MCF 10A (cell line): Measurements from ENCODE around the gene UBL3. TPM values are rescaled to one million over a fixed set of nuclear protein-coding genes. Genes with fewer than 3 reads are reported as not detected.

ENCODE experiments used
- BruUV-seq: library from RNA; stranded (reverse); fragments of 400-500 nt; replicated peaks from 2 replicates; lab custom pipeline; 2021; lab: Mats Ljungman, UMichigan
- CTCF ChIA-PET: fragments of 300-600 bp; sonication (Branson Sonifier 250); formaldehyde crosslinking; extraction: SDS; loops from one replicate; lab custom pipeline; 2021; ENCODE audit warnings: antibody characterized with exemption, inconsistent platforms; lab: Yijun Ruan, JAX
- POLR2A ChIA-PET: fragments of 300-600, 350-650 bp; sonication (Branson Sonifier 250); formaldehyde crosslinking; extraction: SDS; loops from one replicate; lab custom pipeline; 2020; ENCODE audit warnings: antibody characterized with exemption, inconsistent platforms; lab: Yijun Ruan, JAX
- DNase-seq: peaks from one replicate; pipeline ENCODE4 v3.0.0-alpha.2; 2018; ENCODE audit not compliant: unreplicated experiment
- H3K27ac Mint-ChIP-seq: one replicate; pipeline ENCODE4 v1.8.0; 2022; ENCODE audit warnings: mild to moderate bottlenecking, low read depth, mixed read lengths; ENCODE audit not compliant: unreplicated experiment
- H3K27me3 Mint-ChIP-seq: one replicate; pipeline ENCODE4 v1.8.0; 2022; ENCODE audit warnings: mixed read lengths; ENCODE audit not compliant: insufficient read depth, unreplicated experiment
- H3K36me3 Mint-ChIP-seq: one replicate; pipeline ENCODE4 v1.8.0; 2022; ENCODE audit warnings: mild to moderate bottlenecking, moderate library complexity, mixed read lengths; ENCODE audit not compliant: insufficient read depth, unreplicated experiment
- H3K4me1 Mint-ChIP-seq: one replicate; pipeline ENCODE4 v1.8.0; 2022; ENCODE audit warnings: mixed read lengths; ENCODE audit not compliant: insufficient read depth, unreplicated experiment
- H3K4me3 Mint-ChIP-seq: one replicate; pipeline ENCODE4 v1.8.0; 2022; ENCODE audit warnings: mild to moderate bottlenecking, moderate library complexity, mixed read lengths; ENCODE audit not compliant: unreplicated experiment
- H3K9me3 Mint-ChIP-seq: one replicate; pipeline ENCODE4 v1.8.0; 2022; ENCODE audit warnings: mixed read lengths; ENCODE audit not compliant: unreplicated experiment
- CTCF ChIP-seq: fragments of 200-600 bp; IDR thresholded peaks from one replicate; pipeline ENCODE4 v1.8.0; 2022; ENCODE audit warnings: antibody characterized with exemption, mild to moderate bottlenecking; ENCODE audit not compliant: unreplicated experiment
- intact Hi-C: fragments of 100-400 bp; cut with micrococcal nuclease; formaldehyde crosslinking; loops from 2 replicates; pipeline ENCODE4 v1.14.1; 2022
- total RNA-seq: library from RNA; stranded (reverse); gene quantifications from 2 replicates; pipeline ENCODE4 v1.2.3, GENCODE V29; 2022

Gene UBL3
- total RNA-seq, 1 experiment from 2014 or later: 18.2 TPM

- DNase-seq: no peak
- H3K4me1 Mint-ChIP-seq: no peaks in the 10 kb centered on the region
- no peaks in the 10 kb centered on the region for H3K9me3 Mint-ChIP-seq
- H3K27me3 Mint-ChIP-seq: no peaks in the 10 kb centered on the region
- ChIA-PET POLR2A (interaction anchor here (0.8 to 1.2 kb wide), 2 partner anchors 13 to 43 kb away, joined by 3 read pairs; no protein-coding TSS in a partner anchor), CTCF (no interaction called here)
- H3K36me3 Mint-ChIP-seq: no peaks in the 10 kb centered on the region
- H3K4me3 Mint-ChIP-seq: no peak overlapping the region
- TF ChIP-seq CTCF: no peak
- H3K27ac Mint-ChIP-seq: no peak overlapping the region
- intact Hi-C loops: no loop called here
- BruUV-seq: no TSS peak
These were observed 44.1 kb downstream of the UBL3 start for GRCh38 chr13:29805994-29806979.

- no peak for TF ChIP-seq CTCF
- no peak overlapping the region for H3K27ac Mint-ChIP-seq
- intact Hi-C loops: no loop called here
These were observed 47.2 kb downstream of the UBL3 start for GRCh38 chr13:29803221-29803620.

GRCh38 chr13:29802621-29803020, 47.8 kb downstream of the UBL3 start:
- Mint-ChIP-seq H3K36me3 (no peaks in the 10 kb centered on the region), H3K27ac (no peak overlapping the region), H3K27me3 (no peaks in the 10 kb centered on the region), H3K4me1 (no peaks in the 10 kb centered on the region), H3K4me3 (no peak overlapping the region), H3K9me3 (no peaks in the 10 kb centered on the region)
- POLR2A ChIA-PET: no interaction called here
- intact Hi-C loops: no loop called here
- CTCF ChIA-PET: interaction anchor here (0.7 kb wide), 1 partner anchor 780 kb away, joined by 3 read pairs; no protein-coding TSS in a partner anchor
- peak; percentile 3 for DNase-seq
- no TSS peak for BruUV-seq
- TF ChIP-seq CTCF: no peak

More at GRCh38 chr13:29803221-29803620, 47.2 kb downstream of the UBL3 start:
- BruUV-seq: no TSS peak
- no peak for DNase-seq
- ChIA-PET CTCF (no interaction called here), POLR2A (no interaction called here)
- Mint-ChIP-seq H3K9me3 (no peaks in the 10 kb centered on the region), H3K27me3 (no peaks in the 10 kb centered on the region), H3K4me1 (no peaks in the 10 kb centered on the region), H3K4me3 (no peak overlapping the region), H3K36me3 (no peaks in the 10 kb centered on the region)

- TF ChIP-seq CTCF: no peak
- Mint-ChIP-seq H3K27me3 (no peaks in the 10 kb centered on the region), H3K9me3 (no peaks in the 10 kb centered on the region), H3K4me1 (no peaks in the 10 kb centered on the region), H3K27ac (no peak overlapping the region), H3K4me3 (no peak overlapping the region), H3K36me3 (no peaks in the 10 kb centered on the region)
- intact Hi-C loops: no loop called here
- ChIA-PET CTCF (interaction anchor here (0.7 to 1.1 kb wide), 3 partner anchors 11 to 780 kb away, joined by 3 read pairs; no protein-coding TSS in a partner anchor), POLR2A (no interaction called here)
- no TSS peak for BruUV-seq
- DNase-seq: no peak
These were observed 48.6 kb downstream of the UBL3 start for GRCh38 chr13:29801737-29802305.
